ENCODE measurements around the gene LTO1. TPM values are rescaled to one million over a fixed set of nuclear protein-coding genes. Genes with fewer than 3 reads are reported as not detected.
A peak's percentile ranks its signal among the peaks of the same experiment; 100 is the strongest.

LTO1 gene
- total and polyA plus RNA-seq, 2 of the 13 experiments (the other 11 are each of a cell fraction or from before 2014, with no cell fraction given): 11.8 to 15.0 TPM

- CTCF ChIA-PET (ENCODE audit: low intra/inter-chr PET ratio, low total read pairs): no interaction called here
- H3K27ac ChIP-seq (ENCODE audit: extremely low read length, insufficient read depth, low read length): peak overlapping the region; percentile 33
- no peaks in the 10 kb centered on the region for H3K27me3 ChIP-seq (ENCODE audit: control insufficient read depth in 1 of 2, insufficient read depth in 2 of 2, low read length in 2 of 2)
- in situ Hi-C loops (cut with HindIII; ENCODE audit: extremely low pct_ligation_motif_present, low pct_unique_long_range_greater_than_20kb): loop anchor here (25.0 kb wide), 1 partner anchor 212 kb away; no protein-coding TSS in a partner anchor
- POLR2A ChIA-PET: interaction anchor here (1.7 to 1.8 kb wide), 2 partner anchors 9 to 19 kb away, joined by 6 to 10 read pairs; no protein-coding TSS in a partner anchor
- peaks cover 38% of the 10 kb centered on the region for H3K4me1 ChIP-seq (ENCODE audit: insufficient read depth, low read length)
- BruUV-seq (replicated peaks): no TSS peak
- intact Hi-C loops (cut with micrococcal nuclease; ENCODE audit: unreplicated experiment): loop anchor here (10.0 kb wide), 2 partner anchors 154 to 544 kb away; no protein-coding TSS in a partner anchor
- peaks cover 38% of the 10 kb centered on the region for H4K20me1 ChIP-seq (ENCODE audit: insufficient read depth, low read length)
- no peak overlapping the region for H3K4me3 ChIP-seq (replicated peaks in 1 of 3; ENCODE audit: insufficient read depth in 1 of 3, low read depth in 2 of 3, low read length in 3 of 3)
- WGBS (ENCODE audit: low lambda C conversion rate): 96% methylated on average over 31 of the region's 37 CpGs
- no peaks in the 10 kb centered on the region for H3K9me3 ChIP-seq (ENCODE audit: low read length)
- no peak overlapping the region for H2AFZ ChIP-seq (ENCODE audit: low read length)
- no peak overlapping the region for H3K9ac ChIP-seq (ENCODE audit: insufficient read depth, low read depth, low read length)
- H3K36me3 ChIP-seq (replicated peaks in 1 of 2; ENCODE audit: control insufficient read depth in 1 of 2, insufficient read depth in 2 of 2, low read length in 2 of 2): peaks cover 35 to 85% of the 10 kb centered on the region in 2 experiments
- no peak overlapping the region for H3K4me2 ChIP-seq (ENCODE audit: low read depth, low read length)
- peak; percentile 59; the same call in 1 of the 2 replicates for TF ChIP-seq RBFOX2 (IDR thresholded peaks at IDR 0.05; ENCODE audit: low read depth, low read length)
- no peak for TF ChIP-seq ZNF605 (CRISPR knock-in tag; IDR thresholded peaks at IDR 0.05)
- TF ChIP-seq NFYC (CRISPR knock-in tag; IDR thresholded peaks at IDR 0.05): no peak
- no peak for TF ChIP-seq MTF2 (CRISPR knock-in tag; IDR thresholded peaks at IDR 0.05; ENCODE audit: borderline replicate concordance)
- TF ChIP-seq PCBP2 (optimal IDR thresholded peaks at IDR 0.05; ENCODE audit: low read depth, low read length, poor library complexity, severe bottlenecking): no peak
- no peak for TF ChIP-seq ZNF549 (CRISPR knock-in tag; IDR thresholded peaks at IDR 0.05)
- TF ChIP-seq ZFP82 (CRISPR knock-in tag; IDR thresholded peaks at IDR 0.05; ENCODE audit: borderline replicate concordance): no peak
- FAIRE-seq: no peak
- ATAC-seq: no peak
- H3K79me2 ChIP-seq (ENCODE audit: insufficient read depth, low read length): peaks cover 24% of the 10 kb centered on the region
- no peak for DNase-seq (ENCODE audit: low spot score)
These were observed 26.2 kb downstream of the LTO1 start for GRCh38 chr11:69648679-69649575.

All from HepG2 (cell line).